ENCODE measurements around the gene STXBP6. TPM values are rescaled to one million over a fixed set of nuclear protein-coding genes. Genes with fewer than 3 reads are reported as not detected.

The STXBP6 gene
- total RNA-seq, 1 donor from 2014 or later = not detected

GRCh38 chr14:24802236-24802635, 247.7 kb downstream of the STXBP6 start:
- no peaks in the 10 kb centered on the region for H3K9me3 Mint-ChIP-seq
- H3K27me3 Mint-ChIP-seq (ENCODE audit: low read depth) = peaks cover 5% of the 10 kb centered on the region
- H3K4me3 Mint-ChIP-seq (ENCODE audit: low read depth) = no peak overlapping the region
- intact Hi-C loops (cut with micrococcal nuclease) = loop anchor here (10.0 kb wide), 1 partner anchor 603 kb away; no protein-coding TSS in a partner anchor
- no peak for DNase-seq (ENCODE audit: low spot score)
- H3K4me1 Mint-ChIP-seq (ENCODE audit: low read depth) = peaks cover 6% of the 10 kb centered on the region
- no peaks in the 10 kb centered on the region for H3K36me3 Mint-ChIP-seq (ENCODE audit: low read depth)
- H3K27ac Mint-ChIP-seq = no peak overlapping the region

- Mint-ChIP-seq H3K9me3 (no peaks in the 10 kb centered on the region), H3K27me3 (ENCODE audit: low read depth) (peaks cover 5% of the 10 kb centered on the region), H3K36me3 (ENCODE audit: low read depth) (no peaks in the 10 kb centered on the region), H3K4me3 (ENCODE audit: low read depth) (no peak overlapping the region), H3K4me1 (ENCODE audit: low read depth) (peaks cover 6% of the 10 kb centered on the region), H3K27ac (no peak overlapping the region)
- no peak for DNase-seq (ENCODE audit: low spot score)
- intact Hi-C loops (cut with micrococcal nuclease) = loop anchor here (10.0 kb wide), 1 partner anchor 604 kb away; no protein-coding TSS in a partner anchor
Measured at GRCh38 chr14:24801024-24801423, 248.9 kb downstream of the STXBP6 start.

- Mint-ChIP-seq H3K4me1 (ENCODE audit: low read depth) (peaks cover 6% of the 10 kb centered on the region), H3K27me3 (ENCODE audit: low read depth) (peaks cover 8% of the 10 kb centered on the region), H3K9me3 (no peaks in the 10 kb centered on the region), H3K36me3 (ENCODE audit: low read depth) (no peaks in the 10 kb centered on the region), H3K4me3 (ENCODE audit: low read depth) (no peak overlapping the region), H3K27ac (no peak overlapping the region)
- intact Hi-C loops (cut with micrococcal nuclease) = no loop called here
- DNase-seq (ENCODE audit: low spot score) = no peak
Measured at GRCh38 chr14:24798911-24799462, 251.0 kb downstream of the STXBP6 start.

- DNase-seq (ENCODE audit: low spot score) = no peak
- intact Hi-C loops (cut with micrococcal nuclease) = no loop called here
- Mint-ChIP-seq H3K4me1 (ENCODE audit: low read depth) (peaks cover 6% of the 10 kb centered on the region), H3K36me3 (ENCODE audit: low read depth) (no peaks in the 10 kb centered on the region), H3K27ac (no peak overlapping the region), H3K27me3 (ENCODE audit: low read depth) (peaks cover 6% of the 10 kb centered on the region), H3K4me3 (ENCODE audit: low read depth) (no peak overlapping the region), H3K9me3 (no peaks in the 10 kb centered on the region)
Measured at GRCh38 chr14:24795406-24795805, 254.5 kb downstream of the STXBP6 start.

- peaks cover 6% of the 10 kb centered on the region for H3K27me3 Mint-ChIP-seq (ENCODE audit: low read depth)
- intact Hi-C loops (cut with micrococcal nuclease) = no loop called here
- H3K36me3 Mint-ChIP-seq (ENCODE audit: low read depth) = no peaks in the 10 kb centered on the region
- DNase-seq (ENCODE audit: low spot score) = no peak
- no peaks in the 10 kb centered on the region for H3K9me3 Mint-ChIP-seq
- peaks cover 6% of the 10 kb centered on the region for H3K4me1 Mint-ChIP-seq (ENCODE audit: low read depth)
- H3K27ac Mint-ChIP-seq = no peak overlapping the region
- H3K4me3 Mint-ChIP-seq (ENCODE audit: low read depth) = no peak overlapping the region
Measured at GRCh38 chr14:24794644-24795305, 255.2 kb downstream of the STXBP6 start.

- DNase-seq (ENCODE audit: low spot score) = no peak
- Mint-ChIP-seq H3K9me3 (no peaks in the 10 kb centered on the region), H3K27me3 (ENCODE audit: low read depth) (peaks cover 10% of the 10 kb centered on the region), H3K27ac (no peak overlapping the region), H3K4me3 (ENCODE audit: low read depth) (no peak overlapping the region), H3K36me3 (ENCODE audit: low read depth) (no peaks in the 10 kb centered on the region), H3K4me1 (ENCODE audit: low read depth) (no peaks in the 10 kb centered on the region)
- intact Hi-C loops (cut with micrococcal nuclease) = no loop called here
Measured at GRCh38 chr14:24790196-24790595, 259.8 kb downstream of the STXBP6 start.

- no peak overlapping the region for H3K4me3 Mint-ChIP-seq (ENCODE audit: low read depth)
- no peak for DNase-seq (ENCODE audit: low spot score)
- no peaks in the 10 kb centered on the region for H3K36me3 Mint-ChIP-seq (ENCODE audit: low read depth)
- H3K9me3 Mint-ChIP-seq = no peaks in the 10 kb centered on the region
- H3K4me1 Mint-ChIP-seq (ENCODE audit: low read depth) = no peaks in the 10 kb centered on the region
- intact Hi-C loops (cut with micrococcal nuclease) = no loop called here
- H3K27me3 Mint-ChIP-seq (ENCODE audit: low read depth) = peaks cover 9% of the 10 kb centered on the region
- no peak overlapping the region for H3K27ac Mint-ChIP-seq
Measured at GRCh38 chr14:24789378-24789884, 260.5 kb downstream of the STXBP6 start.

GRCh38 chr14:24785698-24786097, 264.2 kb downstream of the STXBP6 start:
- peaks cover 6% of the 10 kb centered on the region for H3K27me3 Mint-ChIP-seq (ENCODE audit: low read depth)
- DNase-seq (ENCODE audit: low spot score) = no peak
- no peaks in the 10 kb centered on the region for H3K36me3 Mint-ChIP-seq (ENCODE audit: low read depth)
- H3K4me1 Mint-ChIP-seq (ENCODE audit: low read depth) = no peaks in the 10 kb centered on the region
- H3K4me3 Mint-ChIP-seq (ENCODE audit: low read depth) = no peak overlapping the region
- no peak overlapping the region for H3K27ac Mint-ChIP-seq
- no peaks in the 10 kb centered on the region for H3K9me3 Mint-ChIP-seq
- intact Hi-C loops (cut with micrococcal nuclease) = no loop called here

- DNase-seq (ENCODE audit: low spot score) = no peak
- Mint-ChIP-seq H3K27ac (no peak overlapping the region), H3K4me3 (ENCODE audit: low read depth) (no peak overlapping the region), H3K27me3 (ENCODE audit: low read depth) (peaks cover 6% of the 10 kb centered on the region), H3K9me3 (no peaks in the 10 kb centered on the region), H3K4me1 (ENCODE audit: low read depth) (no peaks in the 10 kb centered on the region), H3K36me3 (ENCODE audit: low read depth) (no peaks in the 10 kb centered on the region)
- intact Hi-C loops (cut with micrococcal nuclease) = no loop called here
Measured at GRCh38 chr14:24784981-24785380, 265.0 kb downstream of the STXBP6 start.

GRCh38 chr14:24783791-24784190, 266.2 kb downstream of the STXBP6 start:
- no peaks in the 10 kb centered on the region for H3K9me3 Mint-ChIP-seq

GRCh38 chr14:24780281-24780680, 269.7 kb downstream of the STXBP6 start:
- no peak for DNase-seq (ENCODE audit: low spot score)
- intact Hi-C loops (cut with micrococcal nuclease) = no loop called here
- Mint-ChIP-seq H3K9me3 (no peaks in the 10 kb centered on the region), H3K27me3 (ENCODE audit: low read depth) (peaks cover 5% of the 10 kb centered on the region), H3K36me3 (ENCODE audit: low read depth) (no peaks in the 10 kb centered on the region), H3K4me1 (ENCODE audit: low read depth) (no peaks in the 10 kb centered on the region), H3K27ac (no peak overlapping the region), H3K4me3 (ENCODE audit: low read depth) (no peak overlapping the region)

More at GRCh38 chr14:24783791-24784190, 266.2 kb downstream of the STXBP6 start:
- no peak overlapping the region for H3K27ac Mint-ChIP-seq
- peaks cover 6% of the 10 kb centered on the region for H3K27me3 Mint-ChIP-seq (ENCODE audit: low read depth)
- no peaks in the 10 kb centered on the region for H3K4me1 Mint-ChIP-seq (ENCODE audit: low read depth)
- intact Hi-C loops (cut with micrococcal nuclease) = no loop called here
- no peak overlapping the region for H3K4me3 Mint-ChIP-seq (ENCODE audit: low read depth)
- no peaks in the 10 kb centered on the region for H3K36me3 Mint-ChIP-seq (ENCODE audit: low read depth)
- DNase-seq (ENCODE audit: low spot score) = no peak

GRCh38 chr14:24777678-24778077, 272.3 kb downstream of the STXBP6 start:
- DNase-seq (ENCODE audit: low spot score) = no peak
- Mint-ChIP-seq H3K4me1 (ENCODE audit: low read depth) (no peaks in the 10 kb centered on the region), H3K36me3 (ENCODE audit: low read depth) (no peaks in the 10 kb centered on the region), H3K27ac (no peak overlapping the region), H3K27me3 (ENCODE audit: low read depth) (peaks cover 9% of the 10 kb centered on the region), H3K9me3 (no peaks in the 10 kb centered on the region), H3K4me3 (ENCODE audit: low read depth) (no peak overlapping the region)
- intact Hi-C loops (cut with micrococcal nuclease) = no loop called here

- intact Hi-C loops (cut with micrococcal nuclease) = no loop called here
Measured at GRCh38 chr14:24775950-24776349, 274.0 kb downstream of the STXBP6 start.

More at GRCh38 chr14:24775950-24776349, 274.0 kb downstream of the STXBP6 start:
- H3K36me3 Mint-ChIP-seq (ENCODE audit: low read depth) = no peaks in the 10 kb centered on the region
- no peaks in the 10 kb centered on the region for H3K9me3 Mint-ChIP-seq
- H3K27me3 Mint-ChIP-seq (ENCODE audit: low read depth) = peaks cover 13% of the 10 kb centered on the region
- no peak for DNase-seq (ENCODE audit: low spot score)
- no peak overlapping the region for H3K27ac Mint-ChIP-seq
- H3K4me3 Mint-ChIP-seq (ENCODE audit: low read depth) = no peak overlapping the region
- H3K4me1 Mint-ChIP-seq (ENCODE audit: low read depth) = no peaks in the 10 kb centered on the region
